ENCODE data around the gene USP1.

The USP1 gene

GRCh38 chr1:62394646-62395045 lies 42.2 kb upstream of the USP1 start:
- TF ChIP-seq CTCF (IDR thresholded peaks at IDR 0.05; ENCODE audit: insufficient read depth, low read length, poor library complexity, severe bottlenecking): no peak

DNA sequence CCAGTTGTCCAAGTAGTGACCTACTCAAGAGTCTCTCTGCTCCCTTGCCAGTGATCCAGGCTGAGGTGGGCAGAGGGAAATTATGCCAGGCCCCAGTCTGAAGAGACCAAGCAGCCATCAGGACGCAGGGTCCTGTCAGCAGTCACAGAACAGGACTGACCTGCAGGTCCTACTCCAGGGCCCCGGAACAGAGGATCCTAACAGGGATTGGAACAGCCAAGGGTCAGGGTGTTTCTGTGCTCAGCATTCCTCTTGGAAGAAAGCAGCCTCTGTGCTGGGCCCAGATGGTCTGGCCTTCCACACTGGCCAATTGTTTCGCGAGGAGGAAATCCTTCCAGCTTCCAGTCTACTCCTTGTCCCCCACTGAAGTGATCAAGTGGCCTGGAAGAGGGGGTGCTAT lies 41.6 kb upstream of the USP1 start:
- Histone ChIP-seq H3K36me3 (ENCODE audit: control insufficient read depth, insufficient read depth, low read length) (no peaks in the 10 kb centered on the region), H3K4me3 (replicated peaks; ENCODE audit: low read depth, low read length) (no peak overlapping the region), H3K27me3 (replicated peaks; ENCODE audit: control insufficient read depth, insufficient read depth, low read length) (no peaks in the 10 kb centered on the region; the same call in none of the 2 replicates)
- TF ChIP-seq CTCF (IDR thresholded peaks at IDR 0.05; ENCODE audit: insufficient read depth, low read length, poor library complexity, severe bottlenecking): no peak
- DNase-seq (ENCODE audit: extremely low read depth, insufficient read length): no peak

More at GRCh38 chr1:62394646-62395045, 42.2 kb upstream of the USP1 start:
- Histone ChIP-seq H3K4me3 (replicated peaks; ENCODE audit: low read depth, low read length) (no peak overlapping the region), H3K27me3 (replicated peaks; ENCODE audit: control insufficient read depth, insufficient read depth, low read length) (no peaks in the 10 kb centered on the region; the same call in none of the 2 replicates), H3K36me3 (ENCODE audit: control insufficient read depth, insufficient read depth, low read length) (no peaks in the 10 kb centered on the region)
- DNase-seq (ENCODE audit: extremely low read depth, insufficient read length): no peak

DNA sequence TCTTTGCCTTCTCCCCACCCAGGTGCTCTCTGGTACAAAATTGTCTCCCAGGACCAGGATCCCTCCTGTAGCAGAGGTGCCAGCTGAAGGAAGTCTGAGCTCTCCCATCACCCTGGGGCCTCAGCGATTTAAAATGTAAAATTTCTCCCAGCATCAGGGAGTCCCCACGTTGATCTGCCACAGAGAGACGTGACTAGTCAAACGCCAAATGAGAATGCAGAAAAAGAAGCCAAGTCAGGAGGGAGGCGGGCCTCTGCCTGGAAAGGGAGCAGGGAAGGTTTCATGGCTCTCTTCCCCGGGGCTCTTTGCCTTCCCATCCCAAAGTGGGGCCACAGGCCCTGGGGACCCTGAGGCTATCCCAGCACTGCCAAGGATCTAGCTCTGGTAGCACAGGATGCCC lies 40.0 kb upstream of the USP1 start:
- no peak for DNase-seq (ENCODE audit: extremely low read depth, insufficient read length)
- Histone ChIP-seq H3K27me3 (replicated peaks; ENCODE audit: control insufficient read depth, insufficient read depth, low read length) (no peaks in the 10 kb centered on the region; the same call in none of the 2 replicates), H3K36me3 (ENCODE audit: control insufficient read depth, insufficient read depth, low read length) (no peaks in the 10 kb centered on the region), H3K4me3 (replicated peaks; ENCODE audit: low read depth, low read length) (no peak overlapping the region)
- no peak for TF ChIP-seq CTCF (IDR thresholded peaks at IDR 0.05; ENCODE audit: insufficient read depth, low read length, poor library complexity, severe bottlenecking)

DNA sequence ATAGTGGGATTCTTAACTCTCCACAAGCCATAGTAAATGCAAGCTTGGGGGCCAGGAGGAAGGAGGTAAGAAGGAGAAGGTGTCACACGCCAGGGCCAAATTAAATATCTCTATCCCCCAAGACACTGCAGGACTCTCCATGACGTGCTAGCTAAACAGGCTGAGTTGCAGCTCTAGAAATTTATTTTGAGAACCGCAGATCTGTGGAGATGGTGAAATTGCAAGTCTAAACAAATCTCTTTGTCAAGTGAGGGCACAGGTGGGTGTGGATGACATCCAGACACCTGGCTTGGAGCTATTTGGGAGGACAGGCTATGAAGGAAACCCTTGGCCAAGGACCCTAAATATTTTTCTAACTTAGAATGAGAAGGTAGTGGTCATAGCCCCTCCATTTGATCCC lies 39.5 kb upstream of the USP1 start:
- no peak for DNase-seq (ENCODE audit: extremely low read depth, insufficient read length)
- Histone ChIP-seq H3K27me3 (replicated peaks; ENCODE audit: control insufficient read depth, insufficient read depth, low read length) (no peaks in the 10 kb centered on the region; the same call in 1 of the 2 replicates), H3K36me3 (ENCODE audit: control insufficient read depth, insufficient read depth, low read length) (no peaks in the 10 kb centered on the region), H3K4me3 (replicated peaks; ENCODE audit: low read depth, low read length) (no peak overlapping the region)
- no peak for TF ChIP-seq CTCF (IDR thresholded peaks at IDR 0.05; ENCODE audit: insufficient read depth, low read length, poor library complexity, severe bottlenecking)

- no peak for DNase-seq (ENCODE audit: extremely low read depth, insufficient read length)
- TF ChIP-seq CTCF (IDR thresholded peaks at IDR 0.05; ENCODE audit: insufficient read depth, low read length, poor library complexity, severe bottlenecking): no peak
- Histone ChIP-seq H3K4me3 (replicated peaks; ENCODE audit: low read depth, low read length) (no peak overlapping the region), H3K27me3 (replicated peaks; ENCODE audit: control insufficient read depth, insufficient read depth, low read length) (no peaks in the 10 kb centered on the region; the same call in 1 of the 2 replicates), H3K36me3 (ENCODE audit: control insufficient read depth, insufficient read depth, low read length) (no peaks in the 10 kb centered on the region)
Measured at GRCh38 chr1:62398377-62398776, 38.5 kb upstream of the USP1 start.

All from GM06990 (cell line).